Sigmoid colon (tissue), 4 donors: ENCODE results near the gene GEMIN5.

ENCODE experiments used
- POLR2A ChIP-seq, 2 donors: fragments of 450-650 bp; IDR thresholded peaks; one replicate each; pipeline ENCODE4 v1.6.1; 2016; ENCODE audit warnings: antibody characterized with exemption in 2 of 2, mild to moderate bottlenecking in 2 of 2, moderate library complexity in 2 of 2
- POLR2AphosphoS5 ChIP-seq, 4 donors: sonication (generic); formaldehyde crosslinking; IDR thresholded peaks; one replicate each; pipeline ENCODE4 v1.6.1; 2017; ENCODE audit warnings: antibody characterized with exemption in 4 of 4
- TF ChIP-seq, protein P1 (sequence below), 4 experiments: fragments of 450-650 bp in 3 of 4; fragments of 200-600 bp in 1 of 4; IDR thresholded peaks; one replicate each; pipeline ENCODE4 v1.5.1; 2016 to 2019; ENCODE audit warnings: antibody characterized with exemption in 4 of 4, mild to moderate bottlenecking in 3 of 4, moderate library complexity in 2 of 4

- TF ChIP-seq, protein P1, sequence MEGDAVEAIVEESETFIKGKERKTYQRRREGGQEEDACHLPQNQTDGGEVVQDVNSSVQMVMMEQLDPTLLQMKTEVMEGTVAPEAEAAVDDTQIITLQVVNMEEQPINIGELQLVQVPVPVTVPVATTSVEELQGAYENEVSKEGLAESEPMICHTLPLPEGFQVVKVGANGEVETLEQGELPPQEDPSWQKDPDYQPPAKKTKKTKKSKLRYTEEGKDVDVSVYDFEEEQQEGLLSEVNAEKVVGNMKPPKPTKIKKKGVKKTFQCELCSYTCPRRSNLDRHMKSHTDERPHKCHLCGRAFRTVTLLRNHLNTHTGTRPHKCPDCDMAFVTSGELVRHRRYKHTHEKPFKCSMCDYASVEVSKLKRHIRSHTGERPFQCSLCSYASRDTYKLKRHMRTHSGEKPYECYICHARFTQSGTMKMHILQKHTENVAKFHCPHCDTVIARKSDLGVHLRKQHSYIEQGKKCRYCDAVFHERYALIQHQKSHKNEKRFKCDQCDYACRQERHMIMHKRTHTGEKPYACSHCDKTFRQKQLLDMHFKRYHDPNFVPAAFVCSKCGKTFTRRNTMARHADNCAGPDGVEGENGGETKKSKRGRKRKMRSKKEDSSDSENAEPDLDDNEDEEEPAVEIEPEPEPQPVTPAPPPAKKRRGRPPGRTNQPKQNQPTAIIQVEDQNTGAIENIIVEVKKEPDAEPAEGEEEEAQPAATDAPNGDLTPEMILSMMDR (IDR thresholded peaks at IDR 0.05) = no peak
- TF ChIP-seq POLR2A (IDR thresholded peaks at IDR 0.05) (no peak), POLR2AphosphoS5 (IDR thresholded peaks at IDR 0.05) (no peak)
Measured at GRCh38 chr5:154860765-154861164, 77.2 kb downstream of the GEMIN5 start.
